Testis (tissue), 2 donors: ENCODE data around the gene TAF6.

Experiments used
- POLR2A ChIP-seq: fragments of 450-650 bp; IDR thresholded peaks from one replicate; pipeline ENCODE4 v1.6.1; 2017; ENCODE audit warnings: antibody characterized with exemption, mild to moderate bottlenecking, moderate library complexity
- TF ChIP-seq, protein P1 (sequence below), 3 experiments: fragments of 450-650 bp in 2 of 3; fragments of 200-600 bp in 1 of 3; sonication (generic) in 1 of 3; IDR thresholded peaks; one replicate each; pipeline ENCODE4 v1.5.1; 2016 to 2019; ENCODE audit warnings: antibody characterized with exemption in 3 of 3, mild to moderate bottlenecking in 2 of 3, moderate library complexity in 1 of 3

DNA sequence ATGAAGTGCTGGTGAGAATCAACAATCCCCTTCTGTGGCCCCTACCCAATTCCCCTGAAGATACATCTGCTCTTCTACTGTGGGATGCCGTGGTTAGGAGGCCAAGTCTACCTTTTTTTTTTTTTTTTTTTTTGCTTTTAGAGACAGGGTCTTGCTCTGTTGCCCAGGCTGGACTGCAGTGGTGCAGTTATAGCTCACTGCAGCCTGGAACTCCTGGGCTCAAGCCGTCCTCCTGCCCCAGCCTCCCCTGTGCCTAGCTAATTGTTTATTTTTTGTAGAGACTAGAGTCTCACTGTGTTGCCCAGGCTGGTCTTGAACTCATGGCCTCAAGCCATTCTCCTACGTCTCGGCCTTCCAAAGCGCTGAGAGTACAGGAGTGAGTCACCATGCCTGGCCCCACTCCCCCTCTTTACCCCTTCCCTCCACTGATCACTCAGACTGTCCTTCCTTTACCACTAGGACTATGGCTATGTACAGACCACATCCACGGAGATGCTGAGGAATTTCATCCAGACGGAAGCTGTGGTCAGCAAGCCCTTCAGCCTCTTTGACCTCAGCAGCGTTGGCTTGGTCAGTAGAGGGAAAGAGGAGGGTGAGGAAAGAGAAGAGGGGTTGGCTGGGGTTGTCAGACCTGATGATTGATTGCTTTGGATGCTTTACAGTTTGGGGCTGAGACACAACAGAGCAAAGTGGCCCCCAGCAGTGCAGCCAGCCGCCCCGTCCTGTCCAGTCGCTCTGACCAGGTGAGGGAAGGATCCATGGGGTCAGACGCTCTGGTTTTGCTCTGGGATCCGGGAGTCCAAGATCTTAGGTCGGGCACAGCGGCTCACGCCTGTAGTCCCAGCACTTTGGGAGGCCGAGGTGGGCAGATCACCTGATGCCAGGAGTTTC is 16.0 kb downstream of the TAF6 start:
- TF ChIP-seq, protein P1, sequence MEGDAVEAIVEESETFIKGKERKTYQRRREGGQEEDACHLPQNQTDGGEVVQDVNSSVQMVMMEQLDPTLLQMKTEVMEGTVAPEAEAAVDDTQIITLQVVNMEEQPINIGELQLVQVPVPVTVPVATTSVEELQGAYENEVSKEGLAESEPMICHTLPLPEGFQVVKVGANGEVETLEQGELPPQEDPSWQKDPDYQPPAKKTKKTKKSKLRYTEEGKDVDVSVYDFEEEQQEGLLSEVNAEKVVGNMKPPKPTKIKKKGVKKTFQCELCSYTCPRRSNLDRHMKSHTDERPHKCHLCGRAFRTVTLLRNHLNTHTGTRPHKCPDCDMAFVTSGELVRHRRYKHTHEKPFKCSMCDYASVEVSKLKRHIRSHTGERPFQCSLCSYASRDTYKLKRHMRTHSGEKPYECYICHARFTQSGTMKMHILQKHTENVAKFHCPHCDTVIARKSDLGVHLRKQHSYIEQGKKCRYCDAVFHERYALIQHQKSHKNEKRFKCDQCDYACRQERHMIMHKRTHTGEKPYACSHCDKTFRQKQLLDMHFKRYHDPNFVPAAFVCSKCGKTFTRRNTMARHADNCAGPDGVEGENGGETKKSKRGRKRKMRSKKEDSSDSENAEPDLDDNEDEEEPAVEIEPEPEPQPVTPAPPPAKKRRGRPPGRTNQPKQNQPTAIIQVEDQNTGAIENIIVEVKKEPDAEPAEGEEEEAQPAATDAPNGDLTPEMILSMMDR (IDR thresholded peaks at IDR 0.05), result no peak
- no peak for TF ChIP-seq POLR2A
